NCI-H345 treated with DMSO at 0.1 percent for 48 hours (cell line): ENCODE results near the gene GPRIN2.

ENCODE experiments used
- DNase-seq: peaks from one replicate; lab custom pipeline; 2025; ENCODE audit not compliant: unreplicated experiment; lab: John Stamatoyannopoulos, UW

GPRIN2 gene

GRCh38 chr10:46549171-46550075 is 7.0 kb downstream of the GPRIN2 start:
- no peak for DNase-seq

GRCh38 chr10:46548498-46549090 is 7.9 kb downstream of the GPRIN2 start:
- DNase-seq: no peak

DNA sequence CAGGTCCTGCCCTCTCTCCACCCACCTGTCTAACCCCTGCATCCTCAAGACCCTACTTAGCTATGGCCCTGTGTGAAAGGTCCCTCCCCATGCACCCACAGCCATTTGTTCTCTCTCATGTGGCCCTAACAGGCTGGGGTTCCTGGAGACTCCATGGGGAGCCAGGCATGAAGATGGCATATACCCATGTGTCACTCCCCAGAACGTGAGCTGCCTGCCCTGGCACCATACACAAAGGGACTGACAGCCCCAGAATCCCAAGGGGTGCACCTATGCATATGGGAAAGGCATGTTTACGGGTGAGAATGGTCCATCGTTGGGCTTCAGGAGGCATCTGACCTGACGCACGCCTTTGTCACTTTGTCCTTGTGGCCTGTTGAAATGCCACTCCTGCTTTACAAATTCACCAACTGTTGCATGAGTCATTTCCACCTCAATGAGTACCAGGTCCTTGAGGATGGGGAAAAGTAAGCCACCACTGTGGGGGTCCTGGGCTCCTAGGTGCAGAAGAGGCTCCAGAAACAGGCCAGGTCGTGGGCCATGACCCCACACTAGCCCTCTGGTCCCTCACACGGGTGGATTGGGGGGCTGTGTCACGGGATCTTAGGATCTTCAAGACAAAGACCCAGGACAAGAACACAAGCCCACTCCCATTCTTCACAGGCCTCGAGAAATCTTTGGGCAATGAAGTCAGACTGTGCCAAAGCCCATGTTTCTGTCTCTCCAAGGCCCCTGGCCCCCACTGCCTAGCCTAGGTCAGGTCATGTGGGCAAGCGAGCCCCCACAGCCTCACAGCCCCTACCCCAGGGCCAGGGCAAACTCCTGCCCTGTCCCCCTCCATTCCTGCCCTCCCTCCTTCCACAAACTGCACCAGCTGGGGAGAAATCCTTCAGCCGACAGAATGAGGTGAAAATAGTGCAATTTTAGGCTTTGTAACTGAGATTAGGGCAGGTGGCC is 8.6 kb downstream of the GPRIN2 start:
- no peak for DNase-seq

GRCh38 chr10:46546591-46547540 is 9.6 kb downstream of the GPRIN2 start:
- DNase-seq: no peak

- DNase-seq: no peak
Observed at GRCh38 chr10:46545861-46546590, 10.4 kb downstream of the GPRIN2 start.

GRCh38 chr10:46544989-46545791 is 11.3 kb downstream of the GPRIN2 start:
- no peak for DNase-seq

DNA sequence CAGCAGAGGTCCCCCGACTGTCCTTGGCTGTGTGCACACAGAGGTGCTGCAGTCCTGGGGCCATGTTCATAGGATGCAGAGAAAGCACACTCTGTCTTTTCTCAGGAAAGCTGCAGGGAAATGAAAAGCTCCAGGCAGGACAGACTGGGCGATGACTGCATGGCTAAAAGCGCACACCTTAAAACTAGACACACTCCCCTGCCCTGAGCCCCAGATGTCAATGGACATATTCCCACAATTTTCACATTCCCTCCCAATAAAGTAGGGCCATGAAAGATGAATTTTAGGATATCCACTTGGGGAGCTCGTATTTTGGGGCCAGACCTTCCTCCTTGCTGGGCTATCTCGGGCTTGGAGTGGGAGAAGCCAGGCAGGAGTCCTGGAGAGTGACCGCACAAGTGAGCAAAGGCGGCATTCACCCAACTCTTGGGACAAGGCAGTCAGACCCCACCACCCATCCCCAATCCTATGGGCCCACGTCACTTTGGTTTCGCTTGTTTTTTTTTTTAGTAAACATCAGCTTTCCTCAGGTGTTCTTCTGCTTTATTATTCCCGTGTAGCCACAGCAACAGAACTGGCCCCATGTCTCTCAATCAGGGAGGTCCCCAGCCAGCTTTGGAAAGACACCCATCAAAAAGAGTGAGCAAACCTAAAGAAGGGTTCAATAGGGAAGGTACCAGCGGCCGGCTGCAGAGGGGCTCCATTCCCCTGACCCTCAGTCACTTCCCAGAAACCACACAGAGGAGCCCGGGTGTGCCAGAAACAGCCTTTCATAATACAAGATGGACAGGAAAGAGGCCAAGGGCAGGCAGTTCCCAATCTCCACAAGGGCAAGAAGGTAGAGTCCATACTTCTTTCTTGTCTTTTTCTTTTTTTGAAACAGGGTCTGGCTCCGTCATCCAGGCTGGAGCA is 12.7 kb downstream of the GPRIN2 start:
- DNase-seq: no peak

DNA sequence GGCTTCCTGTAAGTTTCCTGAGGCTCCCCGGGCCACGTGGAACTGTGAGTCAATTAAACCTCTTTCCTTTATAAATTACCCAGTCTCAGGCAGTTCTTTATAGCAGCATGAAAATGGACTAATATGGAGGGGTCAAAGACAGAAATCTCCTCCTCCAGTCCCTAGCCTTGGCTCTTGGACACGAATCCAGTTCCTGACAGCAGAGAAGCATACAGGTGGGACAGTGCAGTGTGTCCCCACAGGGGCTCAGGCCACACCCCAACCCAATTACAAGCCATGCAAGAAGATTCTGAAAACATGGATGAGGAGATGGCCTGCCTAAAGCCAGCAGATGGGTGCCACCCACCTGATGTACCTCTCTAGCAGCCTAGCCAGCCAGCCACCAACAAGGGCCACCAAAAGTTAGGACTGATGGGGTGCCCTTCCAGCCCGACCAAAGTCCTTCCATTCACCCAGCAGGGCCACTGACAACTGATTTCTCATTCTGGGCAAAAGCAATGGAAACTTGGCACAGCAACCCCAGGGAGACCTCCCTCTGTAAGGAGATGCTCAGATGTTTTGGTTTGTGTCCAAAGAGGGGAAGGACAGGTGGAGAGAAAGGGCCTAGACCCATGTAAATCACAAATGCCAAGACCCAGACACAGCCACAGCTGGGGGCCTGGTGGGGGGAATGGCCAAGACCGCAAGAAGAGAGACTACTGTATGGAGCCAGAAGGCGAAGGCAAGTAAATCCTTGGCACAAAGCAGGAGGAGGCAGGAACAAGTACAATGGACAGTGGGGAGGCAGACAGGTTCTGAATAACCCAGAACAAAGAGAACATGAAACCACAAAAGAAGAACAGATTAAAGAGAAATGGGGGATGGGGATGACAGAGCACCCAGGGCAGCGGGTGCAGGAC is 13.6 kb downstream of the GPRIN2 start:
- no peak for DNase-seq

DNA sequence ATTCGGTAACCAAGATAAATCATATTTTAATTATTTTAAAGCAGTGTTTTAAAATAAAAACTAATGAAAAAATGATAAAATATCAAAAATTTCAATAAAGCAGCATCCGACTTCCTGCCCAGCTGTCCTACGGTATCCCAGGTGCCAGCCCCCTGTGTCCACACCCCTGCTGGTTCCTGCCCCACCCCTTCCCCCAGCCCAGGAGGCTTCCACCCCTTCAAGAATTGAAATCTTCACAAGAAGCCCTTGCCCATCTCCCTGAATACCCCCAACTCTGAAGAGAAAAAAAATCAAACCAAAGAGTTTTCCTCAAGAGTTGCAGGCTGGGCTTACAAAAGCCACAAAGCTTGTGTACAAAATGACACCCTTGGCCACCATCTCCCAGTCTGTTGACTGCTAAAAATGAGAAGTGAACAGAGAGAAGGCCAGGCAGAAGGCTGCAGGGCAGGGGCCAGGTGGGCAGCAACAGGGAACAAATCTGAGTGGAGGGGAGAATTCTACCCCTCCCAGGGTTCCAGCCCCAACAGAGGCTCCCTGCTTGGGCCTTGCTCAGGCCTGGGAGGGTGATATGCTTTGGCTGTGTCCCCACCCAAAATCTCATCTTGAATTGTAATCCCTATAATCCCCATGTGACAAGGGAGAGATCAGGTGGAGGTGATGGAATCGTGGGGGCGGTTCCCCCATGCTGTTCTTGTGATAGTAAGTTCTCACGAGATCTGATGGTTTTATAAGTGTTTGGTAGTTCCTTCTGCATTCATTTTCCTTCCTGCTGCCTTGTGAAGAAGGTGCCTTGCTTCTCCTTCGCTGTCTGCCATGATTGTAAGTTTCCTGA is 14.5 kb downstream of the GPRIN2 start:
- DNase-seq: no peak

- DNase-seq: no peak
Observed at GRCh38 chr10:46541017-46541661, 15.3 kb downstream of the GPRIN2 start.

- DNase-seq: no peak
Observed at GRCh38 chr10:46540412-46541016, 15.9 kb downstream of the GPRIN2 start.

GRCh38 chr10:46539596-46540411 is 16.7 kb downstream of the GPRIN2 start:
- DNase-seq: no peak

DNA sequence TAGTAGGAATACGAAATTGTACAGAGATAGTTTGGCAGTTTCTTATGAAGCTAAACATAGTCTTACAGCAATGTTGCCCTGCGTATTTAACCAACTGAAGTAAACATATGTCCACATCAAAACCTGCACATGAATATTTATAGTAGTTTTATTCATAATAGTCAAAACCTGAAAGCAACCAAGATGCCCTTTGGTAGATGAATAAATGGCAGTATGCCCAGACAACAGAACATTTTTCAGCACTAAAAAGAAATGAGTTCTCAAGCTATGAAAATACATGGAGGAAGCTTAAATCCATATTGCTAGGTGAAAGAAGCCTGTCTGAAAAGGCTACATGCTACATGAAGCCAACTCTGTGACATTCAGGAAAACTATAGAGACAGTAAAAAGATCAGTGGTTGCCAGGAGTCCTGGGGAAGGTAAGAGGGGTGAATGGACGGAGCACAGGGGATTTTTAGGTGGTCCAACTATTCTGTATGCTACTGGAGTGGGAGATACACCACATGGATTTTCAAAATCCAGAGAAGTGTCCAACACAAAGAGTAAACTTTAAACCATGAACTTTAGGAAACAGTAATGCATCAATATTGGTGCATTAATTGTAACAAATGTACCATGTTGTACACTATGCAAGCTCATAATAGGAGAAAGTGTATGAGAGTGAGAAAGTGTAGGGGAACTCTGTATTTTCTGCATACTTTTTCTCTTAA is 17.6 kb downstream of the GPRIN2 start:
- DNase-seq: no peak
